GM19438 (cell line): ENCODE results near the gene CADPS.
"Not testable (repeated sequence)": the region's sequence is repeated elsewhere in the genome, so short reads cannot be mapped to it uniquely, and the experiment has no call there.

Source experiments
- ATAC-seq: cut with Tn5 transposase; IDR thresholded peaks from one replicate; pipeline ENCODE4 v1.9.1; 2021; ENCODE audit warnings: low read depth; ENCODE audit not compliant: unreplicated experiment

CADPS gene

GRCh38 chr3:62604751-62605351 is 270.4 kb downstream of the CADPS start:
- no peak for ATAC-seq

- no peak for ATAC-seq
These were observed 270.9 kb downstream of the CADPS start for GRCh38 chr3:62604298-62604697.

GRCh38 chr3:62602987-62603386 is 272.2 kb downstream of the CADPS start:
- ATAC-seq, result no peak

- no peak for ATAC-seq
These were observed 273.0 kb downstream of the CADPS start for GRCh38 chr3:62602129-62602770.

- ATAC-seq, result no peak
These were observed 273.8 kb downstream of the CADPS start for GRCh38 chr3:62601238-62602070.

- ATAC-seq, result no peak
These were observed 275.2 kb downstream of the CADPS start for GRCh38 chr3:62600033-62600432.

GRCh38 chr3:62597491-62597890 is 277.7 kb downstream of the CADPS start:
- ATAC-seq, result no peak

- no peak for ATAC-seq
These were observed 282.8 kb downstream of the CADPS start for GRCh38 chr3:62592408-62592807.

- ATAC-seq, result no peak
These were observed 286.1 kb downstream of the CADPS start for GRCh38 chr3:62589078-62589477.

GRCh38 chr3:62587579-62588031 is 287.6 kb downstream of the CADPS start:
- ATAC-seq, result no peak

GRCh38 chr3:62587169-62587568 is 288.0 kb downstream of the CADPS start:
- ATAC-seq, result no peak

- no peak for ATAC-seq
These were observed 288.9 kb downstream of the CADPS start for GRCh38 chr3:62586356-62586755.

- no peak for ATAC-seq
These were observed 289.4 kb downstream of the CADPS start for GRCh38 chr3:62585861-62586260.

GRCh38 chr3:62584636-62585035 is 290.6 kb downstream of the CADPS start:
- no peak for ATAC-seq

- no peak for ATAC-seq
These were observed 292.6 kb downstream of the CADPS start for GRCh38 chr3:62582495-62583172.

- ATAC-seq, result not testable (repeated sequence)
These were observed 294.7 kb downstream of the CADPS start for GRCh38 chr3:62580485-62580884.

- ATAC-seq, result no peak
These were observed 298.1 kb downstream of the CADPS start for GRCh38 chr3:62577153-62577552.

GRCh38 chr3:62574266-62574898 is 300.8 kb downstream of the CADPS start:
- ATAC-seq, result no peak

GRCh38 chr3:62571916-62572315 is 303.3 kb downstream of the CADPS start:
- no peak for ATAC-seq

GRCh38 chr3:62570888-62571287 is 304.3 kb downstream of the CADPS start:
- no peak for ATAC-seq

GRCh38 chr3:62569609-62570008 is 305.6 kb downstream of the CADPS start:
- ATAC-seq, result no peak
